GM18873 (cell line): Measurements from ENCODE around the gene NFS1.

Source experiments
- ATAC-seq: cut with Tn5 transposase; IDR thresholded peaks from one replicate; pipeline ENCODE4 v1.9.1; 2021; ENCODE audit warnings: mild to moderate bottlenecking, moderate library complexity, moderate number of reproducible peaks; ENCODE audit not compliant: unreplicated experiment, low FRiP score

NFS1 gene

DNA sequence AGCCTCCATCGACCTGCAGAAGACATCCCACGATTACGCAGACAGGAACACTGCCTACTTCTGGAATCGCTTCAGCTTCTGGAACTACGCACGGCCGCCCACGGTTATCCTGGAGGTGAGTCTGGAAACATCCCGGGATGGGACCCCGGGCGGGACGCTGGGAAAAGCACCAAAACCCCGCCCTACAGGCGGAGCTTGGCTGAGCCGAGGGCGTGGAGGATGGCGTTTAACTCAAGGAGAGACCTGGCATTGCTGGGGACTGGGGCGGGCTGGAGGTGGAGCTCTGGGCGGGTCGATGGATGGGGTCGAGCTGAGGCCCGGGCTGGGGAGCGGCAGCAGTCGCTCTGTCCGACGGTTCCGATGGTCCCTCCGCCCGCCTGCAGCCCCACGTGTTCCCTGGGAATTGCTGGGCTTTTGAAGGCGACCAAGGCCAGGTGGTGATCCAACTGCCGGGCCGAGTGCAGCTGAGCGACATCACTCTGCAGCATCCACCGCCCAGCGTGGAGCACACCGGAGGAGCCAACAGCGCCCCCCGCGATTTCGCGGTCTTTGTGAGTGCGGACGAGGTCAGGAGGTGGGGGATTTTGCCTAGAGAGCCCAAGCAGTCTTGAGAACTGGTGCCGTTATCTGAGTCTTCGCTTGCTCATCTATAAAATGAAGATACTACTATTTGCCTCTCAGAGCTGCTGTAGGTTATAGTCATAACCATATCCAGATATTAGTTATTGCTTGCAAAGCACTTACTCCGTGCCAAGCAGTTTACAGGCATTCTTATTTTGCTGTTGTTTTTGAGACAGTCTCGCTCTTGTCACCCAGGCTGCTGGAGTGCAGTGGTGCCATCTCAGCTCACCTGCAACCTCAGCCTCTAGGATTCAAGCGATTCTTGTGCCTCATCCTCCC lies 79.7 kb downstream of the NFS1 start:
- ATAC-seq: no peak

DNA sequence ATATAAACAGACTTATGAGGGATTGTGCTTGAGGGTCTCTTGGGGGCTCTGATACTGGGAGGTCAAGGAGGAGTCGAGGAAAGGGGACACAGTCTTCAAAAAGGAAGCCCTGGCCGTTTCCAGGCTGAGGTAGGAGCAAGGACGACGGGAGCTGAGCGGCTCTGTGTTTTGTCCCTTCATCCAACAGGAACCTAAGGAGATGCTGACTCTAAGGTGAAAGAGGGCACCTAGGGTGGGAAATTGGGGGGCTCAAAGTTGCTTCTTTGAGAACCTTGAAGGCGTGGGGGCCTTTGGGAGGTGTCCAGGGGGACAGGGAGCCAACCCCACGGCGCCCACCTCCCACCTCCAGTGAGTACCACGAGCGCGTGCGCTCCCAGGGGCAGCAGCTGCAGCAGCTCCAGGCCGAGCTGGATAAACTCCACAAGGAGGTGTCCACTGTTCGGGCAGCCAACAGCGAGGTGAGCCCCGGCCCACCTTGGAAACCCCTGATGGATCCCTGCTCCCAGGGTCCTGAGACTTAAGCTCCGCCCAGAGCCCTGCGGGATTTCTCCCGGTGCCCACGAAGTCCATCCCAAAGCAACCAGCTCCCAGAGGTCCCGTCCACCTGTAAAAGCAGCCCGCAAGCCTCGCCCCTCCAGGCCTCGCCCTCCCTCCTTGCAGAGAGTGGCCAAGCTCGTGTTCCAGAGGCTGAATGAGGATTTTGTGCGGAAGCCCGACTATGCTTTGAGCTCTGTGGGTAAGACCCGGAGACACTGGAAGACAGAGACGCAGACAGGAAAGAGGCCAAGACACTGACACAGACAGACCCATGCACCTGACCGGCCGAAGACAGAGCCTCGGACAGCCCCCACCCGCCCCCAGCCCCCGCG lies 80.7 kb downstream of the NFS1 start:
- ATAC-seq: no peak
